D721Med (cell line): ENCODE data around the gene SNAP25.

Experiments
- DNase-seq: peaks from one replicate; pipeline ENCODE4 v3.0.0; 2011; ENCODE audit warnings: low spot score; ENCODE audit not compliant: insufficient read length
- FAIRE-seq: peaks from 2 replicates; lab custom pipeline; 2011; peaks lifted over from hg19 to GRCh38; lab: Jason Lieb, UNC
- CTCF ChIP-seq: IDR thresholded peaks from 2 replicates; pipeline ENCODE4 v1.5.1; 2012; ENCODE audit warnings: mild to moderate bottlenecking, control low read depth; ENCODE audit not compliant: insufficient read depth; ENCODE audit errors: missing control alignments

Gene SNAP25

DNA sequence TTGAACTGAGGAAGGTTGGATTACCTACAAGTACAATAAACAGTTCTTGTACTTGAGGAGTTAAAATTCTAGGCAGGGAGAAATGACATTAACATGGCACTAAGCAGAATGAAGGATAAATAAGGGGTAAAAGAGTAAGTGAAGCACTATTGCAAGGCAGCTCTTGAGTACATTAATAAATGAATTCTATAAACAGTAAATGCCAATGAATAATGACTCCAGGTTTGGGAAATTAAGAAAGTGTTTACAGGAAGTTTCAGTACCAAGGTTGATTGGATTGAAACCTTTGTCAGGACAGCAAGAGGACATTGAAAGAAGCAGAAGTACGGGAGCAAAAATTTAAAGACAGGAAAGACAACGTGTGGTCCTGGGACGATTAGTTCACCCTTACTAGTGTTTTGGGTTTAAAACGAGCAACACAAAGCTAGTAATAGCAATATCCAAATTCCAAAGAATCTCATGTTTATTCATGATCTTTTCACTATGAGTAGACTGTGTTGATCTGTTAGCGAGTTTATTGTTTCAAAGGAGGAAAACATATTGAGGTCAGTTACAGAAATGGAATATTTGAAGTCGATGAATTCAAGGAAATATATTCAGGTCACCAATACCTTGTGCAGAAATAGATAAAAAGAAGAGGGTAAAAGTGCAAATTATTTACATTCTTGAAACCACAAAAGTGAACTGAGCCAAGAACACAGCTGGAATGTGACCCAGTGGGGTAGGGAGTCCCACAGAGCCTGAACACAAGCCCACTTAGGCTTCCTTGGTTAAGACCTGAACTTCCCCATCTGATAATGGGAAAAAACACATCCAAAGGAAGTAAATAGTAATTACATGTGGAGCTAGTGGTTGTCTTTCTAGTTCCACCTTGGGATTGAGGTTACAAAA lies 134.5 kb downstream of the SNAP25 start:
- TF ChIP-seq CTCF: no peak
- FAIRE-seq: no peak
- no peak for DNase-seq

- DNase-seq: no peak
- TF ChIP-seq CTCF: no peak
- FAIRE-seq: no peak
Observed at GRCh38 chr20:10356628-10357027, 138.0 kb downstream of the SNAP25 start.
